Measurements from ENCODE around the gene FSD1L. TPM values are rescaled to one million over a fixed set of nuclear protein-coding genes. Genes with fewer than 3 reads are reported as not detected.

The FSD1L gene
- total RNA-seq, 4 donors from 2014 or later = 10.1 to 24.3 (median 13.7) TPM

GRCh38 chr9:105426657-105427056 is 21.2 kb upstream of the FSD1L start:
- no peak overlapping the region for H3K4me3 ChIP-seq
- DNase-seq = no peak
- no peaks in the 10 kb centered on the region for H3K4me1 ChIP-seq
- TF ChIP-seq CTCF (IDR thresholded peaks at IDR 0.05) (no peak), POLR2A (IDR thresholded peaks at IDR 0.05) (no peak)
- H3K27ac ChIP-seq = no peak overlapping the region
- H3K36me3 ChIP-seq = no peaks in the 10 kb centered on the region
- H3K9me3 ChIP-seq = no peaks in the 10 kb centered on the region
- H3K27me3 ChIP-seq = no peaks in the 10 kb centered on the region

- no peaks in the 10 kb centered on the region for H3K27me3 ChIP-seq
- peaks cover 0 to 9% (median 0%) of the 10 kb centered on the region in 4 donors for H3K4me1 ChIP-seq
- H3K4me3 ChIP-seq = no peak overlapping the region
- H3K9me3 ChIP-seq = no peaks in the 10 kb centered on the region
- H3K36me3 ChIP-seq = no peaks in the 10 kb centered on the region
- H3K27ac ChIP-seq = peak overlapping the region in 2 of 4 donors; percentile 58 to 65
- no peak for TF ChIP-seq CTCF (IDR thresholded peaks at IDR 0.05)
- no peak for TF ChIP-seq POLR2A (IDR thresholded peaks at IDR 0.05)
- peak in 1 of 3 donors; percentile 54 for DNase-seq
Observed at GRCh38 chr9:105431424-105432246, 16.2 kb upstream of the FSD1L start.

GRCh38 chr9:105432247-105432842 is 15.5 kb upstream of the FSD1L start:
- H3K36me3 ChIP-seq = no peaks in the 10 kb centered on the region
- peaks cover 0 to 9% (median 0%) of the 10 kb centered on the region in 4 donors for H3K4me1 ChIP-seq
- TF ChIP-seq POLR2A (IDR thresholded peaks at IDR 0.05) = no peak
- TF ChIP-seq CTCF (IDR thresholded peaks at IDR 0.05) = no peak
- H3K27ac ChIP-seq = peak overlapping the region in 2 of 4 donors; percentile 58 to 65
- no peaks in the 10 kb centered on the region for H3K9me3 ChIP-seq
- no peaks in the 10 kb centered on the region for H3K27me3 ChIP-seq
- DNase-seq = no peak
- H3K4me3 ChIP-seq = no peak overlapping the region

GRCh38 chr9:105435453-105435852 is 12.4 kb upstream of the FSD1L start:
- no peak overlapping the region for H3K4me3 ChIP-seq
- H3K27ac ChIP-seq = no peak overlapping the region
- no peaks in the 10 kb centered on the region for H3K27me3 ChIP-seq
- TF ChIP-seq CTCF (IDR thresholded peaks at IDR 0.05) (no peak), POLR2A (IDR thresholded peaks at IDR 0.05) (no peak)
- peaks cover 0 to 9% (median 0%) of the 10 kb centered on the region in 4 donors for H3K4me1 ChIP-seq
- no peaks in the 10 kb centered on the region for H3K9me3 ChIP-seq
- no peak for DNase-seq
- no peaks in the 10 kb centered on the region for H3K36me3 ChIP-seq

- Histone ChIP-seq H3K27me3 (no peaks in the 10 kb centered on the region), H3K4me1 (peaks cover 0 to 9% (median 0%) of the 10 kb centered on the region in 4 donors), H3K27ac (no peak overlapping the region), H3K36me3 (no peaks in the 10 kb centered on the region), H3K9me3 (no peaks in the 10 kb centered on the region), H3K4me3 (no peak overlapping the region)
- TF ChIP-seq CTCF (IDR thresholded peaks at IDR 0.05) (no peak), POLR2A (IDR thresholded peaks at IDR 0.05) (no peak)
- no peak for DNase-seq
Observed at GRCh38 chr9:105436783-105437182, 11.1 kb upstream of the FSD1L start.

All from Peyer's patch (tissue), 4 donors.